ENCODE measurements around the gene FAM89B. TPM values are rescaled to one million over a fixed set of nuclear protein-coding genes. Genes with fewer than 3 reads are reported as not detected.

The FAM89B gene
- total RNA-seq, 6 experiments from 2014 or later: 40.9 to 52.8 (median 43.7) TPM

DNA sequence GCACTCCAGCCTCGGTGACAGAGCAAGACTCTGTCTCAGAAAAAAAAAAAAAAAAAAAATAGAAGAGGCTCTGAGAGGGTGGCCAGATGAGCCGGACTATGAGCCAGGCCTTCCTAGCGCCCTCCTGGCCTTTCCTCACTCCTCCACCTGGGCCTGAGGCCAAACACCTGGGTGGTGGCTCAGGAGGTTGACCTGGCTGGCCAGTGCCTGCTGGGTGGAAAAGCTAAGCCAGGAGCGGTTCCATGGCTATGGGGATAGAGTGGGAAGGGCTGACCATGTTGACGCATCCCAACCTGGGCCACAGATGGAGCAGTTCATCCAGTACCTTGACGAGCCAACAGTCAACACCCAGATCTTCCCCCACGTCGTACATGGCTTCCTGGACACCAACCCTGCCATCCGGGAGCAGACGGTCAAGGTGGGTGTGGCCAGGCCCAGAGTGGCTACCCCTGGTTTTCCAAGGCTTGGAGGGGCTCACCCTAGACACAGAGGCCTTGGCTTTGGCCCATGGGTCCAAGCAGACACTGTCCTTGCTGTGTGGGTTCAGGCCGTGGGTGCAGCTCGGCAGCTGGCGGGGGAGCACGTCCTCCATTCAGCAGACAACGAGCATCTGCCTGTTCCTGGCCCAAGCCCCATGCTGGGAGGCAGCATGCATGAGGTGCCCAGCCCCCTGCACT, 39.8 kb upstream of the FAM89B start:
- Mint-ChIP-seq H3K36me3 (ENCODE audit: low read depth) (peaks cover 25% of the 10 kb centered on the region), H3K9me3 (no peaks in the 10 kb centered on the region), H3K27me3 (ENCODE audit: insufficient read depth) (peaks cover 5% of the 10 kb centered on the region), H3K27ac (no peak overlapping the region), H3K4me1 (ENCODE audit: low read depth) (no peaks in the 10 kb centered on the region; the same call in 1 of the 2 replicates), H3K4me3 (no peak overlapping the region)
- TF ChIP-seq, protein P1, sequence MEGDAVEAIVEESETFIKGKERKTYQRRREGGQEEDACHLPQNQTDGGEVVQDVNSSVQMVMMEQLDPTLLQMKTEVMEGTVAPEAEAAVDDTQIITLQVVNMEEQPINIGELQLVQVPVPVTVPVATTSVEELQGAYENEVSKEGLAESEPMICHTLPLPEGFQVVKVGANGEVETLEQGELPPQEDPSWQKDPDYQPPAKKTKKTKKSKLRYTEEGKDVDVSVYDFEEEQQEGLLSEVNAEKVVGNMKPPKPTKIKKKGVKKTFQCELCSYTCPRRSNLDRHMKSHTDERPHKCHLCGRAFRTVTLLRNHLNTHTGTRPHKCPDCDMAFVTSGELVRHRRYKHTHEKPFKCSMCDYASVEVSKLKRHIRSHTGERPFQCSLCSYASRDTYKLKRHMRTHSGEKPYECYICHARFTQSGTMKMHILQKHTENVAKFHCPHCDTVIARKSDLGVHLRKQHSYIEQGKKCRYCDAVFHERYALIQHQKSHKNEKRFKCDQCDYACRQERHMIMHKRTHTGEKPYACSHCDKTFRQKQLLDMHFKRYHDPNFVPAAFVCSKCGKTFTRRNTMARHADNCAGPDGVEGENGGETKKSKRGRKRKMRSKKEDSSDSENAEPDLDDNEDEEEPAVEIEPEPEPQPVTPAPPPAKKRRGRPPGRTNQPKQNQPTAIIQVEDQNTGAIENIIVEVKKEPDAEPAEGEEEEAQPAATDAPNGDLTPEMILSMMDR (IDR thresholded peaks at IDR 0.05): no peak
- no peak for DNase-seq

DNA sequence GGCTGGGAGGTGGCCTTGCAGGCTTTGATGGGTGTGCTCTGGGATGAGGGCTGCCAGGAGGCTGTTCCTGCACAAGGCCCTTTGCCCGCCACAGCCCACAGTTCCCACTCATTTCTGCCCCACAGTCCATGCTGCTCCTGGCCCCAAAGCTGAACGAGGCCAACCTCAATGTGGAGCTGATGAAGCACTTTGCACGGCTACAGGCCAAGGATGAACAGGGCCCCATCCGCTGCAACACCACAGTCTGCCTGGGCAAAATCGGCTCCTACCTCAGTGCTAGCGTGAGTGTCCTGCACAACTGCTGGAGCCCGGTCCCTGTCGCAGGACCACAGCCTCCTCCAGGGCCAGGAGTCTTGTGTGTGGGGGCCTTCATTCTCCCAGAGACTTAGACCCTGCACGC, 37.2 kb upstream of the FAM89B start:
- H3K9me3 Mint-ChIP-seq: no peaks in the 10 kb centered on the region
- no peak overlapping the region for H3K27ac Mint-ChIP-seq
- peaks cover 12% of the 10 kb centered on the region for H3K27me3 Mint-ChIP-seq (ENCODE audit: insufficient read depth)
- no peaks in the 10 kb centered on the region; the same call in 1 of the 2 replicates for H3K4me1 Mint-ChIP-seq (ENCODE audit: low read depth)
- TF ChIP-seq, protein P1 (IDR thresholded peaks at IDR 0.05): no peak
- peaks cover 26% of the 10 kb centered on the region for H3K36me3 Mint-ChIP-seq (ENCODE audit: low read depth)
- DNase-seq: no peak
- H3K4me3 Mint-ChIP-seq: no peak overlapping the region

DNA sequence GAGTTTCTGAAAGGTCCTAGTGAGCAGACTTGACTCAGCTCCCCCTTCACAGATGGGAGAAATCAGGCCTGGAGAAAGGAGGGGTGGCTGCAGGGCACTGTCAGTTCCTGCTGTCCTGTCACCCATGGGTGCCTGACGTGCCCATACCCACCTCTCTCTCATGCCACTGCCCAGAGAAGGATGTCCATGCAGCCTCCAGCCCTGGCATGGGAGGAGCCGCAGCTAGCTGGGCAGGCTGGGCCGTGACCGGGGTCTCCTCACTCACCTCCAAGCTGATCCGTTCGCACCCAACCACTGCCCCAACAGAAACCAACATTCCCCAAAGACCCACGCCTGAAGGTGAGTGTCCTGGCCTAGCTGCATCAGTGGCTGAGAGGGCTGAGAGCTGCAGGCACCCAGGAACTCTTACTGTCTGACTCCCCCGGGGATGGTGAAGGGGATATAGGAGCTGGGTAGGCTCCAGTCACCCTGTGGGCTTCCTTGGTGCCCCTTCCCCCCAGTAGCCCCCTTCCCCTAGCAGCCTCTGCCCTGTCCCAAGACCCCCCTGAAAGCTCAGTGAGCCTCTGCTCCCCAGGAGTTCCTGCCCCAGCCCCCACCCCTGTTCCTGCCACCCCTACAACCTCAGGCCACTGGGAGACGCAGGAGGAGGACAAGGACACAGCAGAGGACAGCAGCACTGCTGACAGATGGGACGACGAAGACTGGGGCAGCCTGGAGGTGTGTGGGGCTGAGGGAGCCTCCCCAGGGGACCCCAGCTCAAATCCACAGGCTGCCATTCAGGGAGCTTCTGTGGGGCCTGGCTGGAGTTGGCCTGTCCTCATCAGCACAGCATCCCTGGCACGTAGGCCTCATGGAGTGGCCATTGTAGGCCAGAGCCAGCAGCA, 35.7 kb upstream of the FAM89B start:
- DNase-seq: no peak
- peaks cover 7% of the 10 kb centered on the region for H3K4me1 Mint-ChIP-seq (ENCODE audit: low read depth)
- peak overlapping the region; percentile 4; the same call in 1 of the 2 replicates for H3K4me3 Mint-ChIP-seq
- H3K9me3 Mint-ChIP-seq: no peaks in the 10 kb centered on the region
- TF ChIP-seq, protein P1 (IDR thresholded peaks at IDR 0.05): no peak
- peaks cover 15% of the 10 kb centered on the region; the same call in 1 of the 2 replicates for H3K36me3 Mint-ChIP-seq (ENCODE audit: low read depth)
- peaks cover 12% of the 10 kb centered on the region for H3K27me3 Mint-ChIP-seq (ENCODE audit: insufficient read depth)
- peak overlapping the region; percentile 28; the same call in 1 of the 2 replicates for H3K27ac Mint-ChIP-seq

DNA sequence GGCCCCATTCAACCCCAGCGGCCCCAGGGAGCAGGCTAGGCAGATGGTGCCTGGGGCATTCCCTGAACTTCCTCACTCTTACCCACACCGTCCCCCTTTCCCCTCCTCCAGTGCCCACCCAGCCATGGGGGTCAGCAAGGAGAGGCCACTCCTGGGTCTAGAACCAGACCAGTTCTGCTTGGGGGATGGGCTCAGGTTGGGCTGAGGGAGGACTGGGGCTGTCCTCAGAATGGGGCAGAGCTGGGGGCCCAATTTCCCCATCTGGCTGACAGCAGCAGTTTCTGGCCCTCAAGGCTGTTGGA, 35.1 kb upstream of the FAM89B start:
- Mint-ChIP-seq H3K4me1 (ENCODE audit: low read depth) (peaks cover 13% of the 10 kb centered on the region), H3K4me3 (no peak overlapping the region; the same call in 1 of the 2 replicates), H3K9me3 (no peaks in the 10 kb centered on the region), H3K36me3 (ENCODE audit: low read depth) (peaks cover 14% of the 10 kb centered on the region; the same call in 1 of the 2 replicates), H3K27ac (peak overlapping the region; percentile 45; the same call in 1 of the 2 replicates), H3K27me3 (ENCODE audit: insufficient read depth) (peaks cover 12% of the 10 kb centered on the region)
- TF ChIP-seq, protein P1 (IDR thresholded peaks at IDR 0.05): no peak
- DNase-seq: no peak

DNA sequence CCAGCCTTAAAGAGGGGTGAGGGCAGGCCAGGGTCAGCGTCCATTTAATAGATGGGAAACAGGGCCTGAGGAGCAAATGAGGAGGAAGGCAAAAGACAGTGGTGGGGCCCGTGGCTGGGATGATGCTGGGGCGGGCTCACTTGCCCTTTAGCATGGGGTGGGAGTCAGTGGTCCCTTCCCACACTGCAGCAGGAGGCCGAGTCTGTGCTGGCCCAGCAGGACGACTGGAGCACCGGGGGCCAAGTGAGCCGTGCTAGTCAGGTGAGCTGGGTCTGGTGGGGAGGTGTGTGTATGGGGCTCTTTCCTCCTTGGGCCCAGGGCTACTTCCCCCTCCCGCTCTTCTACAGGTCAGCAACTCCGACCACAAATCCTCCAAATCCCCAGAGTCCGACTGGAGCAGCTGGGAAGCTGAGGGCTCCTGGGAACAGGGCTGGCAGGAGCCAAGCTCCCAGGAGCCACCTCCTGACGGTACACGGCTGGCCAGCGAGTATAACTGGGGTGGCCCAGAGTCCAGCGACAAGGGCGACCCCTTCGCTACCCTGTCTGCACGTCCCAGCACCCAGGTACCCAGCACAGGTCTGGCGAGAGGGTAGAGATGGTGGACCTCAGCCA, 34.6 kb upstream of the FAM89B start:
- no peak overlapping the region; the same call in 1 of the 2 replicates for H3K4me3 Mint-ChIP-seq
- H3K27me3 Mint-ChIP-seq (ENCODE audit: insufficient read depth): peaks cover 12% of the 10 kb centered on the region
- TF ChIP-seq, protein P1 (IDR thresholded peaks at IDR 0.05): no peak
- peaks cover 17% of the 10 kb centered on the region; the same call in 1 of the 2 replicates for H3K36me3 Mint-ChIP-seq (ENCODE audit: low read depth)
- H3K4me1 Mint-ChIP-seq (ENCODE audit: low read depth): peaks cover 13% of the 10 kb centered on the region
- peak overlapping the region; percentile 45 for H3K27ac Mint-ChIP-seq
- DNase-seq: no peak
- H3K9me3 Mint-ChIP-seq: no peaks in the 10 kb centered on the region
